Fibroblast of lung (primary cell): ENCODE measurements around the gene RGS14. TPM values are rescaled to one million over a fixed set of nuclear protein-coding genes. Genes with fewer than 3 reads are reported as not detected.

Experiments used
- DNase-seq, 2 donors: peaks; one replicate each; pipeline versions ENCODE4 v3.0.0 to v3.0.0-alpha.2; 2010; ENCODE audit warnings: low read depth in 2 of 2
- H2AFZ ChIP-seq: 2 replicates; pipeline ENCODE4 v1.5.1; 2012; ENCODE audit warnings: low read length, control low read depth, inconsistent platforms
- H3K27ac ChIP-seq: 2 replicates; pipeline ENCODE4 v1.5.1; 2011; ENCODE audit warnings: low read length, control low read depth; ENCODE audit not compliant: insufficient read depth
- H3K27me3 ChIP-seq: 2 replicates; pipeline ENCODE4 v1.5.1; 2011; ENCODE audit warnings: mild to moderate bottlenecking, low read length; ENCODE audit not compliant: control insufficient read depth, insufficient read depth
- H3K36me3 ChIP-seq: 2 replicates; pipeline ENCODE4 v1.5.1; 2011; ENCODE audit warnings: low read length; ENCODE audit not compliant: control insufficient read depth, insufficient read depth
- H3K4me1 ChIP-seq: 2 replicates; pipeline ENCODE4 v1.5.1; 2011; ENCODE audit warnings: low read length; ENCODE audit not compliant: control insufficient read depth, insufficient read depth; ENCODE audit errors: extremely low read depth
- H3K4me2 ChIP-seq: 2 replicates; pipeline ENCODE4 v1.5.1; 2011; ENCODE audit warnings: low read length, control low read depth; ENCODE audit not compliant: insufficient read depth; ENCODE audit errors: extremely low read depth
- H3K4me3 ChIP-seq, 4 experiments: fragments of 200-600 bp in 1 of 4; sonication (generic) in 1 of 4; replicated peaks in 1 of 4; 2 replicates each; pipeline ENCODE4 v1.5.1; 2011 to 2016; ENCODE audit warnings: low read length in 4 of 4, low read depth in 3 of 4, mild to moderate bottlenecking in 3 of 4, control low read depth in 2 of 4, inconsistent platforms in 1 of 4, mixed read lengths in 1 of 4; ENCODE audit not compliant: insufficient read depth in 1 of 4; ENCODE audit errors: control extremely low read depth in 1 of 4
- H3K79me2 ChIP-seq: 2 replicates; pipeline ENCODE4 v1.5.1; 2012; ENCODE audit warnings: mild to moderate bottlenecking, low read length, inconsistent platforms; ENCODE audit not compliant: control insufficient read depth, insufficient read depth
- H3K9ac ChIP-seq: 2 replicates; pipeline ENCODE4 v1.5.1; 2011; ENCODE audit warnings: mild to moderate bottlenecking, low read length, control low read depth; ENCODE audit not compliant: insufficient read depth
- H3K9me3 ChIP-seq: 2 replicates; pipeline ENCODE4 v1.5.1; 2012; ENCODE audit warnings: low read depth, low read length; ENCODE audit not compliant: control insufficient read depth, insufficient read depth
- H4K20me1 ChIP-seq: 2 replicates; pipeline ENCODE4 v1.5.1; 2011; ENCODE audit warnings: low read length; ENCODE audit not compliant: control insufficient read depth, insufficient read depth; ENCODE audit errors: extremely low read depth
- EZH2 ChIP-seq: IDR thresholded peaks from 2 replicates; pipeline ENCODE4 v1.5.1; 2012; ENCODE audit warnings: low read length, control low read depth, mild to moderate bottlenecking; ENCODE audit errors: missing control alignments
- polyA plus RNA-seq, 2 donors: library from polyadenylated mRNA; depleted of rRNA in 1 of 2; stranded (reverse) in 1 of 2; unstranded in 1 of 2; fragments of >200 nt; gene quantifications; 2 replicates each; pipeline ENCODE4 v1.2.1, GENCODE V29; 2011 to 2012; ENCODE audit warnings: missing spikeins in 1 of 2
- total RNA-seq: library from RNA; depleted of rRNA; stranded (reverse); fragments of >200 nt; gene quantifications from 2 replicates; pipeline ENCODE4 v1.2.1, GENCODE V29; 2014
- TF ChIP-seq, protein P1 (sequence below), 2 donors: IDR thresholded peaks in 1 of 2; conservative IDR thresholded peaks in 1 of 2; 1 replicate in 1 of 2; 2 replicates in 1 of 2; pipeline ENCODE4 v1.5.1; 2011 to 2012; ENCODE audit warnings: low read length in 2 of 2, control low read depth in 1 of 2, inconsistent platforms in 1 of 2, low read depth in 1 of 2, mild to moderate bottlenecking in 1 of 2

Gene RGS14
- total and polyA plus RNA-seq, 2 donors (not counting 1 experiment from before 2014, with no cell fraction given): 2.5 to 4.1 TPM

DNA sequence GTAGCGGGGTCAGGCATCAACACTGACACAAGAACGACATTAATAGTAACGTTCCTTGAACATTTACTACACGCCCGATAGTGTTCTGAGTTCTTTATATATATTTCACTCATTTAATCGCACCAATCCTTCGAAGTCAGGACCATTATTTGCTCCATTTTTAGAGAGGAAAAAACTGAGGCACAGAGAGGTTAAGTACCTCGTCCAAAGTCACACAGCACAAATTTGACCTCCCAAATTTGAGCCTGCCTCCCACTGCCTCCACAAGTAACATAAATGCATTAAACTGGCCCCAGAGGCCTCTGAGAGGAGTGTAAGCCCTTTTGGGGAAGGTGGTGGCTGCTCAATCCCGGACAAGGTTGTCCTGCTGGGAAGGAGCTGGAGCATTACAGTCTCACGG is 5.8 kb downstream of the RGS14 start:
- no peak overlapping the region for H3K27ac ChIP-seq
- no peaks in the 10 kb centered on the region for H3K9me3 ChIP-seq
- H4K20me1 ChIP-seq: no peaks in the 10 kb centered on the region
- no peaks in the 10 kb centered on the region for H3K36me3 ChIP-seq
- no peak overlapping the region for H3K9ac ChIP-seq
- TF ChIP-seq, protein P1, sequence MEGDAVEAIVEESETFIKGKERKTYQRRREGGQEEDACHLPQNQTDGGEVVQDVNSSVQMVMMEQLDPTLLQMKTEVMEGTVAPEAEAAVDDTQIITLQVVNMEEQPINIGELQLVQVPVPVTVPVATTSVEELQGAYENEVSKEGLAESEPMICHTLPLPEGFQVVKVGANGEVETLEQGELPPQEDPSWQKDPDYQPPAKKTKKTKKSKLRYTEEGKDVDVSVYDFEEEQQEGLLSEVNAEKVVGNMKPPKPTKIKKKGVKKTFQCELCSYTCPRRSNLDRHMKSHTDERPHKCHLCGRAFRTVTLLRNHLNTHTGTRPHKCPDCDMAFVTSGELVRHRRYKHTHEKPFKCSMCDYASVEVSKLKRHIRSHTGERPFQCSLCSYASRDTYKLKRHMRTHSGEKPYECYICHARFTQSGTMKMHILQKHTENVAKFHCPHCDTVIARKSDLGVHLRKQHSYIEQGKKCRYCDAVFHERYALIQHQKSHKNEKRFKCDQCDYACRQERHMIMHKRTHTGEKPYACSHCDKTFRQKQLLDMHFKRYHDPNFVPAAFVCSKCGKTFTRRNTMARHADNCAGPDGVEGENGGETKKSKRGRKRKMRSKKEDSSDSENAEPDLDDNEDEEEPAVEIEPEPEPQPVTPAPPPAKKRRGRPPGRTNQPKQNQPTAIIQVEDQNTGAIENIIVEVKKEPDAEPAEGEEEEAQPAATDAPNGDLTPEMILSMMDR (conservative IDR thresholded peaks at IDR 0.05 in 1 of 2, IDR thresholded peaks at IDR 0.05 in 1 of 2; ENCODE audit: low read depth in 1 of 2, low read length in 2 of 2): no peak
- no peak for TF ChIP-seq EZH2
- peak overlapping the region; percentile 15 for H2AFZ ChIP-seq
- no peaks in the 10 kb centered on the region for H3K79me2 ChIP-seq
- DNase-seq: no peak
- H3K4me2 ChIP-seq: peak overlapping the region; percentile 76
- peaks cover 17% of the 10 kb centered on the region for H3K27me3 ChIP-seq
- peak overlapping the region in 3 of 4 experiments; percentile 29 to 37 (median 29) for H3K4me3 ChIP-seq
- peaks cover 5% of the 10 kb centered on the region for H3K4me1 ChIP-seq

DNA sequence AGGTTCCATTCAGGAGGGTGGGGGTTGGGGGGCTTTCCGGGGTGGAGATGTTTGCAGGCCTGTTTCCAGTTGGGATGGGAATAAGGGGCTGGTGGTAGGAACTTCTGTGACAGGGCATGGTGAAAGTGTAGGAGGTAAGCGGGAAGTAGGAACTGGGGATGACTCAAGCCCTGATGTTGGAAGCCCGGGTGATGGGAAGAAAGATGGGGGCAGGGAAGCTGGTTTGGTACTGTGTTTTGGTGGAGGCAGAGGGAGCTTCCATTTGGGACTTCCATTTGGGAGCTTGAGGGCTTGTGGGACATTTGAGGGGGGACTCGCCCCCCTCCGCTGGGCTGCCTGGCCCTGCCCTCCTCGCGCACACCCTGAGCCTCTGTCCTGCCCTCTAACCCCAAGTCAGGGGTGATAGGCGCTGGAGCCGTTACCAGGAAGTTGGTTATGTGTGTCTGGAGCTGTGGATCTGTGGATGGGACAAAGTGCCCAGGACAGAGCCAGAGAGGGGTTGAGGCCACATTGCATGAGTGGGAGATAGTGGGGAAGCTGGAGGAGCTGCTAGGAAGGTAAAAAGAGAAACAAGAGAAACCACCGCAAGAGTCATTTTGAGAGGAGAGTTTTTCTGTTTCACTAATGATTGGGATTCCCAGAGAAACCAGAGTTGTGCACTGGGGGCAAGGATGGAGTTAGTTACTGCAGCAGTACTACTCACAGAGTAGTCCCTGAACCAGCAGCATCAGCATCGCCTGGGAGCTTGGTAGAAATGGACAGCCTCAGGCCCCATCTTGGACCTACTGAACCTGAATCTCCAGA is 6.6 kb downstream of the RGS14 start:
- H3K4me2 ChIP-seq: no peak overlapping the region
- H3K9ac ChIP-seq: no peak overlapping the region
- H3K27me3 ChIP-seq: peaks cover 13% of the 10 kb centered on the region
- H3K4me3 ChIP-seq: no peak overlapping the region
- no peak for DNase-seq
- H2AFZ ChIP-seq: no peak overlapping the region
- TF ChIP-seq EZH2: no peak
- TF ChIP-seq, protein P1 (conservative IDR thresholded peaks at IDR 0.05 in 1 of 2, IDR thresholded peaks at IDR 0.05 in 1 of 2; ENCODE audit: low read depth in 1 of 2, low read length in 2 of 2): no peak
- no peak overlapping the region for H3K27ac ChIP-seq
- no peaks in the 10 kb centered on the region for H4K20me1 ChIP-seq
- H3K9me3 ChIP-seq: no peaks in the 10 kb centered on the region
- H3K4me1 ChIP-seq: peaks cover 5% of the 10 kb centered on the region
- H3K36me3 ChIP-seq: no peaks in the 10 kb centered on the region
- no peaks in the 10 kb centered on the region for H3K79me2 ChIP-seq

DNA sequence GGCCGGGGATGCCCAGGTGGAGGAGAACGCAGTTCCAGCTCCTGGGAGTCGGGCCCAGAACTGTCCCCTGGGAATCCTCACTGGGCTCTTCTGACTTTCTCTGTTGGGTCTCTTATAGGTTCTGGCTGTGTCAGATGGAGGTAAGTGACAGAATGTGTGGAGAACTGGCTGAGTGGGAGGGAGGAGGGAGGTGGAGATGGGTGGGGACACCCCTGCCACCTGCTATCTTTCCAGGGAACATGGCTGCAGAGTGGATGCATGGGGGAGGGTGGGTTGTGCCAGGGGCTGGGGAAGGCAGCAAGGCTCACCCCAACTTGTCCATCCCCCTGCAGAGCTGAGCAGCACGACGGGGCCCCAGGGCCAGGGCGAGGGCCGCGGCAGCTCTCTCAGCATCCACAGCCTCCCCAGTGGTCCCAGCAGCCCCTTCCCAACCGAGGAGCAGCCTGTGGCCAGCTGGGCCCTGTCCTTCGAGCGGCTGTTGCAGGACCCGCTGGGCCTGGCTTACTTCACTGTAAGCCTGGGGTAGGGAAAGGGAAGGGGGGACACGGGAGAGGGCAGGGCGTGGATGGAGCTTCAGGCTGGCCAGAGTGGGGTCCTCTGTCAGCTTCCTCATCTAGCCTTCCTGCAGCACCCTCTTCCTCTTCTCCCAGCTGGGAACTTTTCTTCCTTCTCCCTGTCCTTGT is 8.3 kb downstream of the RGS14 start:
- Histone ChIP-seq H3K9ac (no peak overlapping the region), H4K20me1 (no peaks in the 10 kb centered on the region), H2AFZ (peak overlapping the region; percentile 84), H3K27ac (peak overlapping the region; percentile 75), H3K79me2 (no peaks in the 10 kb centered on the region), H3K4me2 (no peak overlapping the region), H3K9me3 (no peaks in the 10 kb centered on the region), H3K27me3 (peaks cover 3% of the 10 kb centered on the region), H3K4me3 (no peak overlapping the region), H3K36me3 (no peaks in the 10 kb centered on the region), H3K4me1 (peaks cover 5% of the 10 kb centered on the region)
- no peak for TF ChIP-seq EZH2
- TF ChIP-seq, protein P1 (conservative IDR thresholded peaks at IDR 0.05 in 1 of 2, IDR thresholded peaks at IDR 0.05 in 1 of 2; ENCODE audit: low read depth in 1 of 2, low read length in 2 of 2): no peak
- no peak for DNase-seq
